Endometrial microvascular endothelial cells (primary cell): ENCODE data around the gene SORCS2. TPM values are rescaled to one million over a fixed set of nuclear protein-coding genes. Genes with fewer than 3 reads are reported as not detected.

Experiments
- in situ Hi-C: cut with HindIII; loops from 2 replicates; pipeline ENCODE4 v1.10.0; 2017; ENCODE audit warnings: low sequenced_read_pairs, low pct_unique_long_range_greater_than_20kb; ENCODE audit errors: inconsistent ontology term
- total RNA-seq: library from RNA; depleted of rRNA; stranded (reverse); fragments of >200 nt; gene quantifications from one replicate; pipeline ENCODE4 v1.2.3, GENCODE V29; 2015; ENCODE audit errors: inconsistent ontology term

SORCS2 gene
- total RNA-seq, 1 donor from 2014 or later, result not detected

- in situ Hi-C loops, result no loop called here
These were observed 205.1 kb downstream of the SORCS2 start for GRCh38 chr4:7397206-7398103.

GRCh38 chr4:7398104-7398423, 205.7 kb downstream of the SORCS2 start:
- in situ Hi-C loops, result no loop called here

GRCh38 chr4:7398788-7399439, 206.6 kb downstream of the SORCS2 start:
- in situ Hi-C loops, result no loop called here

GRCh38 chr4:7399440-7400234, 207.3 kb downstream of the SORCS2 start:
- in situ Hi-C loops, result no loop called here

GRCh38 chr4:7400671-7401298, 208.4 kb downstream of the SORCS2 start:
- in situ Hi-C loops, result no loop called here

- in situ Hi-C loops, result no loop called here
These were observed 210.2 kb downstream of the SORCS2 start for GRCh38 chr4:7402526-7402925.

- in situ Hi-C loops, result no loop called here
These were observed 210.7 kb downstream of the SORCS2 start for GRCh38 chr4:7403001-7403400.

- in situ Hi-C loops, result no loop called here
These were observed 215.8 kb downstream of the SORCS2 start for GRCh38 chr4:7408166-7408565.

GRCh38 chr4:7410446-7410845, 218.1 kb downstream of the SORCS2 start:
- in situ Hi-C loops, result no loop called here

GRCh38 chr4:7411491-7411890, 219.2 kb downstream of the SORCS2 start:
- in situ Hi-C loops, result no loop called here

GRCh38 chr4:7411896-7412553, 219.7 kb downstream of the SORCS2 start:
- in situ Hi-C loops, result no loop called here

- in situ Hi-C loops, result no loop called here
These were observed 220.2 kb downstream of the SORCS2 start for GRCh38 chr4:7412554-7412912.

- in situ Hi-C loops, result no loop called here
These were observed 221.7 kb downstream of the SORCS2 start for GRCh38 chr4:7414046-7414445.

GRCh38 chr4:7414736-7415510, 222.6 kb downstream of the SORCS2 start:
- in situ Hi-C loops, result no loop called here

- in situ Hi-C loops, result no loop called here
These were observed 223.8 kb downstream of the SORCS2 start for GRCh38 chr4:7415927-7416686.

GRCh38 chr4:7416745-7417432, 224.6 kb downstream of the SORCS2 start:
- in situ Hi-C loops, result no loop called here

- in situ Hi-C loops, result no loop called here
These were observed 225.3 kb downstream of the SORCS2 start for GRCh38 chr4:7417639-7418038.
